ENCODE data around the gene SLC31A1.
"Not testable (repeated sequence)": the region's sequence is repeated elsewhere in the genome, so short reads cannot be mapped to it uniquely, and the experiment has no call there.

SLC31A1 gene

DNA sequence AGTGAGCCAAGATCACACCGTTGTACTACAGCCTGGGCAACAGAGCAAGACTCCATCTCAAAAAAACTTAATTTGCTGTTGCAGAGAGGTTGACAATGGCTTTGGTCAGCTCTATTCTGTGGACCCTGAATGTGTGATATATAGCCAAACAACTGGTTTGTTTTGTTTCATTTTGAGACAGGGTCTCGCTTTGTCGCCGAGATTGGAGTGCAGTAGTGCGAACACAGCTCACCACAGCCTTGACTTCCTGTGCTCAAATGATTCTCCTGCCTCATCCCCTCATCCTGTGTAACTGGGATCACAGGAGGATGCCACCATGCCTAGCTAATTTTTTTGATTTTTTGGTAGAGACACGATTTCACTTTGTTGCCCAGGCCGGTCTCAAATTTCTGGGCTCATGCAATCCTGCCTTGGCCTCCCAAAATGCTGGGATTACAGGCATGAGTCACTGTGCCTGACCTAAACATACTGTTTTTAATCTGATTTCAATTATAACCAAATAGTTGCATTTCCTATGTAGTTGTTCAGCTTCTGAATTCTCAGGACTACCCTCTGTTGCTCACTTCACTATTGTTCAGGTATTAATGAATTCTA lies 72.0 kb downstream of the SLC31A1 start:
- no peak overlapping the region for H3K27ac ChIP-seq (ENCODE audit: low read length)
- no peaks in the 10 kb centered on the region for H4K20me1 ChIP-seq (ENCODE audit: insufficient read depth, low read length)
- TF ChIP-seq EZH2phosphoT487 (IDR thresholded peaks at IDR 0.05; ENCODE audit: low read depth) (no peak), CTCF (IDR thresholded peaks at IDR 0.05; ENCODE audit: low read depth, low read length) (no peak)
- no peak overlapping the region for H3K4me2 ChIP-seq (ENCODE audit: low read length)
- no peak overlapping the region for H3K4me3 ChIP-seq (ENCODE audit: low read length)
- no peak overlapping the region for H3K9ac ChIP-seq (ENCODE audit: low read length)
- no peak overlapping the region for H2AFZ ChIP-seq (ENCODE audit: low read depth, low read length)
- H3K4me1 ChIP-seq (ENCODE audit: low read length): 0 out of 2 replicates have a peak, but pooled peaks cover 2% of the 10 kb centered on the region
- H3K79me2 ChIP-seq (ENCODE audit: low read length): no peaks in the 10 kb centered on the region
- no peaks in the 10 kb centered on the region for H3K9me3 ChIP-seq (ENCODE audit: insufficient read depth, low read length)
- peaks cover 55% of the 10 kb centered on the region for H3K36me3 ChIP-seq (replicated peaks; ENCODE audit: low read depth, low read length)
- H3K27me3 ChIP-seq (ENCODE audit: low read depth, low read length): no peaks in the 10 kb centered on the region

- H3K27me3 ChIP-seq (ENCODE audit: low read depth, low read length); H4K20me1 ChIP-seq (ENCODE audit: insufficient read depth, low read length); H2AFZ ChIP-seq (ENCODE audit: low read depth, low read length); H3K4me3 ChIP-seq (ENCODE audit: low read length); H3K79me2 ChIP-seq (ENCODE audit: low read length); H3K27ac ChIP-seq (ENCODE audit: low read length); H3K4me2 ChIP-seq (ENCODE audit: low read length); H3K9me3 ChIP-seq (ENCODE audit: insufficient read depth, low read length); H3K4me1 ChIP-seq (ENCODE audit: low read length); H3K9ac ChIP-seq (ENCODE audit: low read length): not testable (repeated sequence)
- H3K36me3 ChIP-seq (replicated peaks; ENCODE audit: low read depth, low read length): peaks cover 29% of the 10 kb centered on the region
Measured at GRCh38 chr9:113296247-113296646, 74.9 kb downstream of the SLC31A1 start.

DNA sequence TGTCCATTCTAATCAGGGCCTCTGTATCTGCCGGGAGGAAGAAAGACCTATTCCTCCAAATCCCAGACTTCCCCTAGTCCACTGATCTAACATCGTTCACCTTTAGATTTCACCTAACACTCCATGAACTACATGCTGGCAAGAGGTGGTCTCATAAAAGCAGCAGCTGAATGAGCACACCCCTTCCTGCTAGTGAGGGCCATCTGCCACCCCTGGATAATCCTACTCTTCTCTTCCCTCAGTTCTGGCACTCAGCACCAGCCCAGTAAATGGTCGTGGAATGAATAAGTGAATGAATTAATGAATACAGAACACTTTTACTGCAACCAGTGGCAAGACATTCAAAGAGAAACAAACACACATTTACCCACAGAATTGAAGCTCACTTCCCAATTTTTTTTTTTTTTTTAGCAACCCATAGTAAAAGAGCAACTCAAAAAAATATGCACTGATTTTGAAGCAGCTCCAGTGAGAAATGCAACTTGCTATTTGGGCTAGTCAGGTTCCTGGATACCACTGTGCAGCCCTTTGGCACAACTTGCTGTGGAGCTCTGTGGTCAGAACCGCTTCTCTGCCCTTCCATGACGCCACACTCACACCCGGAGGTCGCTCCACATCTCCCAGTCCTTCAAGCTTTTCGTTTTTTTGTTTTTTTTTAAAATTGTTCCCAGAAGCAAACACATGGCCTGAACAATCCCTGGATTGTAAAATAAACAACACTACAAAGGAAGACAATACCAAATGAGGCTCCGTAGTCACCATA lies 75.6 kb downstream of the SLC31A1 start:
- no peaks in the 10 kb centered on the region for H4K20me1 ChIP-seq (ENCODE audit: insufficient read depth, low read length)
- H3K4me3 ChIP-seq (ENCODE audit: low read length): no peak overlapping the region
- H3K9me3 ChIP-seq (ENCODE audit: insufficient read depth, low read length): no peaks in the 10 kb centered on the region
- no peak overlapping the region for H3K4me2 ChIP-seq (ENCODE audit: low read length)
- no peak overlapping the region for H3K27ac ChIP-seq (ENCODE audit: low read length)
- no peak overlapping the region for H3K9ac ChIP-seq (ENCODE audit: low read length)
- 0 out of 2 replicates have a peak, but pooled peaks cover 2% of the 10 kb centered on the region for H3K4me1 ChIP-seq (ENCODE audit: low read length)
- H3K79me2 ChIP-seq (ENCODE audit: low read length): no peaks in the 10 kb centered on the region
- no peak overlapping the region for H2AFZ ChIP-seq (ENCODE audit: low read depth, low read length)
- H3K36me3 ChIP-seq (replicated peaks; ENCODE audit: low read depth, low read length): peaks cover 24% of the 10 kb centered on the region
- TF ChIP-seq CTCF (IDR thresholded peaks at IDR 0.05; ENCODE audit: low read depth, low read length) (no peak), EZH2phosphoT487 (IDR thresholded peaks at IDR 0.05; ENCODE audit: low read depth) (no peak)
- H3K27me3 ChIP-seq (ENCODE audit: low read depth, low read length): no peaks in the 10 kb centered on the region

DNA sequence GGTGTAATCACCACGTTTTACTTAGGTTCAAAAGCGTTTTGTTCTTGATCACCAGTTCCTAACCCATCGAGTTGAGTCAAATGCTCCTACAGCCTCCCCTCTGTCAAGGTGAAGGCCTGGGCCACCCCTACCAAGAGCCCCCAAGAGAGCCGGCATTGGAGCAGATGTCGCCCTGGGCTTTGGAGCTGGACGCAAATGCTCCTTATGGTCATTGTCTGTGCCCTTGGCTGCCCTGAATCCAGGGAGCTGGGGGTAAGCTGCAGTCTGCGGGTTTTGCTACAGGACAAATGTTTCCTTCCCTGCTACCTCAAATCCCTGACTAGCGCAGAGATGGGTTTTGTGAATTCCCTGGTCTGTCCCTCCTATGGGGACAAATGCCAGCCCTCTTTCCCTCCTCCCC lies 77.0 kb downstream of the SLC31A1 start:
- no peak overlapping the region for H3K4me3 ChIP-seq (ENCODE audit: low read length)
- H3K27me3 ChIP-seq (ENCODE audit: low read depth, low read length): no peaks in the 10 kb centered on the region
- 0 out of 2 replicates have a peak, but pooled peaks cover 2% of the 10 kb centered on the region for H3K4me1 ChIP-seq (ENCODE audit: low read length)
- H3K9ac ChIP-seq (ENCODE audit: low read length): no peak overlapping the region
- H3K27ac ChIP-seq (ENCODE audit: low read length): no peak overlapping the region
- H2AFZ ChIP-seq (ENCODE audit: low read depth, low read length): no peak overlapping the region
- H3K9me3 ChIP-seq (ENCODE audit: insufficient read depth, low read length): no peaks in the 10 kb centered on the region
- no peaks in the 10 kb centered on the region for H4K20me1 ChIP-seq (ENCODE audit: insufficient read depth, low read length)
- peaks cover 11% of the 10 kb centered on the region for H3K36me3 ChIP-seq (replicated peaks; ENCODE audit: low read depth, low read length)
- no peaks in the 10 kb centered on the region for H3K79me2 ChIP-seq (ENCODE audit: low read length)
- TF ChIP-seq CTCF (IDR thresholded peaks at IDR 0.05; ENCODE audit: low read depth, low read length): no peak
- TF ChIP-seq EZH2phosphoT487 (IDR thresholded peaks at IDR 0.05; ENCODE audit: low read depth): no peak
- H3K4me2 ChIP-seq (ENCODE audit: low read length): no peak overlapping the region

All from OCI-LY3 (cell line).